ENCODE results near the gene HLA-DPB1.

Gene HLA-DPB1

GRCh38 chr6:33040157-33040556 lies 35.6 kb upstream of the HLA-DPB1 start:
- no peak overlapping the region for H3K4me3 ChIP-seq (ENCODE audit: low read depth, low read length)
- DNase-seq (ENCODE audit: low read depth), result no peak
- TF ChIP-seq, protein P1, sequence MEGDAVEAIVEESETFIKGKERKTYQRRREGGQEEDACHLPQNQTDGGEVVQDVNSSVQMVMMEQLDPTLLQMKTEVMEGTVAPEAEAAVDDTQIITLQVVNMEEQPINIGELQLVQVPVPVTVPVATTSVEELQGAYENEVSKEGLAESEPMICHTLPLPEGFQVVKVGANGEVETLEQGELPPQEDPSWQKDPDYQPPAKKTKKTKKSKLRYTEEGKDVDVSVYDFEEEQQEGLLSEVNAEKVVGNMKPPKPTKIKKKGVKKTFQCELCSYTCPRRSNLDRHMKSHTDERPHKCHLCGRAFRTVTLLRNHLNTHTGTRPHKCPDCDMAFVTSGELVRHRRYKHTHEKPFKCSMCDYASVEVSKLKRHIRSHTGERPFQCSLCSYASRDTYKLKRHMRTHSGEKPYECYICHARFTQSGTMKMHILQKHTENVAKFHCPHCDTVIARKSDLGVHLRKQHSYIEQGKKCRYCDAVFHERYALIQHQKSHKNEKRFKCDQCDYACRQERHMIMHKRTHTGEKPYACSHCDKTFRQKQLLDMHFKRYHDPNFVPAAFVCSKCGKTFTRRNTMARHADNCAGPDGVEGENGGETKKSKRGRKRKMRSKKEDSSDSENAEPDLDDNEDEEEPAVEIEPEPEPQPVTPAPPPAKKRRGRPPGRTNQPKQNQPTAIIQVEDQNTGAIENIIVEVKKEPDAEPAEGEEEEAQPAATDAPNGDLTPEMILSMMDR (IDR thresholded peaks at IDR 0.05; ENCODE audit: control insufficient read depth, extremely low read depth, insufficient read depth), result no peak

GRCh38 chr6:33049323-33050013 lies 26.3 kb upstream of the HLA-DPB1 start:
- TF ChIP-seq, protein P1 (IDR thresholded peaks at IDR 0.05; ENCODE audit: control insufficient read depth, extremely low read depth, insufficient read depth), result peak; percentile 26; the same call in 1 of the 2 replicates
- H3K4me3 ChIP-seq (ENCODE audit: low read depth, low read length), result no peak overlapping the region
- DNase-seq (ENCODE audit: low read depth), result no peak

DNA sequence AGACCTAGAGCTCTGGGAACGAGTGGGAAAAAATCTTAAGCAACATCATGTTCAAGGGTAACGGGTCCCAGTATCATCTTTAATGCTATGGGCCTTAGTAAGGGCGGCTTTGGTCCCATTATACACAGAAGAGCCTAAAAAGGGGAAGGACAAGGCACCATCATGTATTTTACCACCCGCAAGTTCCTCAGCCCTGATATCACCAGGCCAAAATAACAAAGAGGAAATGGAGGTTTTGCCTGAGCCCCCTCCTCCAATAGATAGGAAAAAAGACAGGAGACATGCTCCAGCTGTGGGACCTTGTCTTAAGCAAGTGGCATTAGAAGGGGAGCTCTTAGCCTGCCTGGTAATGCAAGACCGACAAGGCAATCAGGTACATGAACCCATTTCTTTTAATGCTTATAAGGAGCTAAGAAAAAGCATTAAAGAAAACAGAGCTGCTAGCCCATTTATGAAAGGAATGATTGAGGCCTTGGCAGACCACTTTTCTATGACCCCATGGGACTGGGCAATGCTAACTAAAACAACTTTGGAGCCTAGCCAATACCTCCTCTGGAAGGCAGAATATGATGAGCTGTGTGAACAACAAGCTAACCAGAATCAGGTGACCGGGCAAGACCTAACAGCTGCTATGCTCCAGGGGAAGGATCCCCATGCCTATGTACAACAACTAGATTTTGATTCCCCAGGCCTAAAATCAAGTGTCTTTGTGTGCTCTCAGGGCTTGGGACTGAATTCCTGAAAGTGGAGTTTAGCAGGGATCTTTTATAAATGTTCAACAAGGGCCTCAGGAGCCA lies 25.6 kb upstream of the HLA-DPB1 start:
- DNase-seq (ENCODE audit: low read depth), result no peak
- H3K4me3 ChIP-seq (ENCODE audit: low read depth, low read length), result no peak overlapping the region
- TF ChIP-seq, protein P1 (IDR thresholded peaks at IDR 0.05; ENCODE audit: control insufficient read depth, extremely low read depth, insufficient read depth), result no peak

GRCh38 chr6:33052627-33053026 lies 23.2 kb upstream of the HLA-DPB1 start:
- H3K4me3 ChIP-seq (ENCODE audit: low read depth, low read length), result no peak overlapping the region
- TF ChIP-seq, protein P1 (IDR thresholded peaks at IDR 0.05; ENCODE audit: control insufficient read depth, extremely low read depth, insufficient read depth), result no peak
- no peak for DNase-seq (ENCODE audit: low read depth)

DNA sequence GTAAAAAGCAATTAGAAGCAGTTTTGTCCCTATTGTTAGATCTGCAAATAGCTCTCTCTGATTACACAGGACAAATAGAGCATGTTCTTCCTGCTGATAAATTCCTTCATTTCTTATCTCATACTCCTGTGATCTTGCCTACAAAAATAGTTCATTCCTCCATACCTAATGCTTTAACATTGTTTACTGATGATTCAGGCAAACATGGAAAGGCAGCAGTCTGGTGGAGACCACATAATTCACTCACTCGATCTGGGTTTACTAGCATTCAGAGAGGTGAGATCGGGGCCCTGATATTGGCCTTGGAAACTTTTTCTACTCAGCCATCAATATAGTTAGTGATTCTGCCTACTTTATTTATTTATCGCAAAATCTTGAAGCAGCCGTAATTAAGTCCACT lies 22.6 kb upstream of the HLA-DPB1 start:
- DNase-seq (ENCODE audit: low read depth), result no peak
- TF ChIP-seq, protein P1 (IDR thresholded peaks at IDR 0.05; ENCODE audit: control insufficient read depth, extremely low read depth, insufficient read depth), result no peak
- H3K4me3 ChIP-seq (ENCODE audit: low read depth, low read length), result no peak overlapping the region

GRCh38 chr6:33057222-33058150 lies 18.3 kb upstream of the HLA-DPB1 start:
- TF ChIP-seq, protein P1 (IDR thresholded peaks at IDR 0.05; ENCODE audit: control insufficient read depth, extremely low read depth, insufficient read depth), result no peak
- DNase-seq (ENCODE audit: low read depth), result no peak

More at GRCh38 chr6:33057222-33058150, 18.3 kb upstream of the HLA-DPB1 start:
- H3K4me3 ChIP-seq (ENCODE audit: low read depth, low read length), result no peak overlapping the region

All from LNCaP clone FGC (cell line).